WTC11 (cell line): ENCODE measurements around the gene C2orf72. TPM values are rescaled to one million over a fixed set of nuclear protein-coding genes. Genes with fewer than 3 reads are reported as not detected.

ENCODE experiments used
- ATAC-seq: fragments of 200-7000 bp; cut with Tn5 transposase; 2 replicates; pipeline ENCODE4 v1.10.0; 2021; ENCODE audit warnings: mild to moderate bottlenecking, moderate library complexity
- CTCF ChIA-PET: fragments of 300-600 bp; sonication (Branson Sonifier 250); formaldehyde crosslinking; loops from one replicate; lab custom pipeline; 2021; ENCODE audit warnings: antibody characterized with exemption; lab: Charles Lee
- POLR2A ChIA-PET: fragments of 350-600 bp; sonication (Branson Sonifier 250); formaldehyde crosslinking; loops from one replicate; lab custom pipeline; 2021; ENCODE audit warnings: antibody characterized with exemption; lab: Charles Lee
- DNase-seq: peaks from one replicate; pipeline ENCODE4 v3.0.0; 2021; ENCODE audit warnings: low spot score
- H3K27ac Mint-ChIP-seq: 2 replicates; pipeline ENCODE4 v1.8.0; 2021; ENCODE audit warnings: mixed read lengths
- H3K27me3 Mint-ChIP-seq: 2 replicates; pipeline ENCODE4 v1.8.0; 2021; ENCODE audit warnings: low read depth, mild to moderate bottlenecking, moderate library complexity, mixed read lengths
- H3K36me3 Mint-ChIP-seq: 2 replicates; pipeline ENCODE4 v1.8.0; 2021; ENCODE audit warnings: mixed read lengths
- H3K4me1 Mint-ChIP-seq: 2 replicates; pipeline ENCODE4 v1.8.0; 2022; ENCODE audit warnings: mixed read lengths
- H3K4me3 Mint-ChIP-seq: 2 replicates; pipeline ENCODE4 v1.8.0; 2021; ENCODE audit warnings: mild to moderate bottlenecking, moderate library complexity, mixed read lengths
- H3K9me3 Mint-ChIP-seq: 2 replicates; pipeline ENCODE4 v1.8.0; 2021; ENCODE audit warnings: mixed read lengths
- CBFB ChIP-seq: sonication (generic); formaldehyde crosslinking; IDR thresholded peaks from 2 replicates; pipeline ENCODE4 v1.8.1; 2022; ENCODE audit warnings: mild to moderate bottlenecking, low read depth, missing genetic modification reagents
- CTCF ChIP-seq: fragments of 200-600 bp; IDR thresholded peaks from 2 replicates; pipeline ENCODE4 v1.8.0; 2022; ENCODE audit warnings: antibody characterized with exemption
- EMX1 ChIP-seq: fragments of 250-450 bp; sonication (Bioruptor Pico); IDR thresholded peaks from 2 replicates; pipeline ENCODE4 v1.8.0; 2021; ENCODE audit warnings: mild to moderate bottlenecking
- ETV6 ChIP-seq: sonication (generic); formaldehyde crosslinking; IDR thresholded peaks from 2 replicates; pipeline ENCODE4 v1.8.1; 2022; ENCODE audit warnings: mild to moderate bottlenecking, missing genetic modification reagents
- FOXK1 ChIP-seq: sonication (generic); formaldehyde crosslinking; IDR thresholded peaks from 2 replicates; pipeline ENCODE4 v1.8.0; 2022; ENCODE audit warnings: mild to moderate bottlenecking, moderate library complexity, missing genetic modification reagents
- JAZF1 ChIP-seq: fragments of 250-450 bp; sonication (Bioruptor Pico); IDR thresholded peaks from 2 replicates; pipeline ENCODE4 v1.9.0; 2021; ENCODE audit warnings: moderate library complexity, mild to moderate bottlenecking, inconsistent platforms
- KAT7 ChIP-seq: sonication (generic); formaldehyde crosslinking; IDR thresholded peaks from 2 replicates; pipeline ENCODE4 v1.8.1; 2023; ENCODE audit warnings: missing genetic modification reagents, mild to moderate bottlenecking, borderline replicate concordance
- NFATC4 ChIP-seq: fragments of 250-450 bp; sonication (Bioruptor Pico); IDR thresholded peaks from 2 replicates; pipeline ENCODE4 v1.9.0; 2021; ENCODE audit warnings: mild to moderate bottlenecking
- NFE2L1 ChIP-seq: sonication (generic); formaldehyde crosslinking; IDR thresholded peaks from 2 replicates; pipeline ENCODE4 v1.8.1; 2023; ENCODE audit warnings: missing genetic modification reagents
- RELA ChIP-seq: sonication (generic); formaldehyde crosslinking; IDR thresholded peaks from 2 replicates; pipeline ENCODE4 v1.8.1; 2022; ENCODE audit warnings: missing genetic modification reagents, mild to moderate bottlenecking, borderline replicate concordance
- SP1 ChIP-seq: sonication (generic); formaldehyde crosslinking; conservative IDR thresholded peaks from 2 replicates; pipeline ENCODE4 v1.8.1; 2022; ENCODE audit warnings: missing genetic modification reagents
- STAT6 ChIP-seq: sonication (generic); formaldehyde crosslinking; conservative IDR thresholded peaks from 2 replicates; pipeline ENCODE4 v1.8.1; 2023; ENCODE audit warnings: mild to moderate bottlenecking, low read depth, missing genetic modification reagents, moderate library complexity
- TEAD1 ChIP-seq: sonication (generic); formaldehyde crosslinking; IDR thresholded peaks from 2 replicates; pipeline ENCODE4 v1.8.0; 2022; ENCODE audit warnings: mild to moderate bottlenecking, missing genetic modification reagents
- ZNF219 ChIP-seq: sonication (generic); formaldehyde crosslinking; IDR thresholded peaks from 2 replicates; pipeline ENCODE4 v1.8.0; 2023; ENCODE audit warnings: missing genetic modification reagents, mild to moderate bottlenecking, borderline replicate concordance
- ZNF423 ChIP-seq: fragments of 250-450 bp; sonication (Bioruptor Pico); IDR thresholded peaks from 2 replicates; pipeline ENCODE4 v2.1.2; 2022; ENCODE audit warnings: mild to moderate bottlenecking, moderate library complexity
- total RNA-seq: library from RNA; stranded (reverse); gene quantifications from 3 replicates; pipeline ENCODE4 v1.2.3, GENCODE V29; 2021
- TF ChIP-seq, protein P1 (sequence below): sonication (generic); formaldehyde crosslinking; IDR thresholded peaks from 2 replicates; pipeline ENCODE4 v1.8.1; 2022; ENCODE audit warnings: mild to moderate bottlenecking, moderate library complexity, missing genetic modification reagents
- TF ChIP-seq, protein P2 (sequence below): sonication (generic); formaldehyde crosslinking; IDR thresholded peaks from 2 replicates; pipeline ENCODE4 v1.8.1; 2023; ENCODE audit warnings: mild to moderate bottlenecking, moderate library complexity, missing genetic modification reagents
- TF ChIP-seq, protein P3 (sequence below): sonication (generic); formaldehyde crosslinking; IDR thresholded peaks from 2 replicates; pipeline ENCODE4 v1.8.0; 2022; ENCODE audit warnings: mild to moderate bottlenecking, missing genetic modification reagents
- TF ChIP-seq, protein P4 (sequence below): sonication (generic); formaldehyde crosslinking; IDR thresholded peaks from 2 replicates; pipeline ENCODE4 v1.8.1; 2022; ENCODE audit warnings: mild to moderate bottlenecking, missing genetic modification reagents, moderate library complexity, borderline replicate concordance
- TF ChIP-seq, protein P5 (sequence below): sonication (generic); formaldehyde crosslinking; IDR thresholded peaks from 2 replicates; pipeline ENCODE4 v1.8.1; 2023; ENCODE audit warnings: mild to moderate bottlenecking, missing genetic modification reagents
- TF ChIP-seq, protein P6 (sequence below): sonication (generic); formaldehyde crosslinking; IDR thresholded peaks from 2 replicates; pipeline ENCODE4 v1.8.1; 2023; ENCODE audit warnings: mild to moderate bottlenecking, missing genetic modification reagents, moderate library complexity
- TF ChIP-seq, protein P7 (sequence below): sonication (generic); formaldehyde crosslinking; IDR thresholded peaks from 2 replicates; pipeline ENCODE4 v1.8.1; 2023; ENCODE audit warnings: mild to moderate bottlenecking, missing genetic modification reagents, moderate library complexity

C2orf72 gene
- total RNA-seq, 1 experiment from 2014 or later = 1.7 TPM

DNA sequence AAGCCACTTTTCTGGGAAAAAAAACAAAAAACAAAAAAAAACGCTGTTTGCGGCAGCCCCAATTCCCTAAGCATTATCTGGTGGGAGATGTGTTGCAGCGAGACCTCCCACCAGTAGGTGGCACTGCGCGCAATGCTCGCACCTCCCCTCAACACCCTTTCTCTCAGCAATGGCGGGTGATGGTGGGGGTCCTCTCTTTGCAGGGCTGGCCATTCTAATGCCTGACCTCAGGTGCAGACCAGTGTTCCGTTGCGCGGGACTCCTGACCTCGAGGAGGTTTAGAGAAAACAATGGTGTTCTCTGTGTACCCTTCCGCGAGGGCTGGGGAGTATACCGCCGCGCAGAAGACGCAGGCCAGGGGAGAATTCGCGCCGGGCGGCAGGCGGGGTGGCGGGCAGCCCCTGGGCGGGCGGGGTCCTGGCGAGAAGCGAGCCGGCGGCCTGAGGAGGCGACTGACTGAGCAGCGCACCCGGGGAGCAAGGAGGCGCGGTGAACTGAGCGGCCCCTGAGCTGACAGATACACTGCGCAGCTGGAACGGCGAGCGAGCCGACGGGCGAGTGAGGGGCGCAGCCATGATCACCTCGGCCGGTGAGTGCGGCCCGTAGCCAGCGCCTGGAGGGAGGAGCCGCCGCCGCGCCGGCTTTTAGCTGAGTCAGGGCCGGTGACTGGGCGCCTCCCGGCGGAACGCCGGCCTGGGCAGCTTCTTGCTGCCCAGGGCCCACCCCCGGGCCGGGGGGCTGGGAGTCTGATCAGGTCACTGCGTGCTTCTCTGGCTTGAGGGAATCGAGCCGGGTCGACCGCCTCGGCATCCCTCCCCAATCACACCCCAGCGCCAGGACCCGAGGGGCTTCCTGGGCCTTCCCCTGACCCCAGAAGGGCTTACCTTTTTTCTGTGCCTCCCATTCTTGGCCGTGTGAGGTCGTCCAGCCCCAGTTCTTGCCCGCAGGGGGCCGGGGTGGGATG, 19.4 kb downstream of the C2orf72 start, which contains the start of gene PSMD1:
Gene PSMD1 (plus strand): TSS at position 415 of the 964 bp plus-strand sequence. CDS start 159 bp downstream, at position 574.
- peaks cover 35% of the 10 kb centered on the region for H3K27me3 Mint-ChIP-seq
- H3K9me3 Mint-ChIP-seq = no peaks in the 10 kb centered on the region
- DNase-seq (peak; percentile 95), ATAC-seq (peak; percentile 69)
- H3K4me3 Mint-ChIP-seq = peak within 1 kb of the TSS; percentile 87
- ChIA-PET CTCF (interaction anchor here (0.6 to 1.8 kb wide), 7 partner anchors 26 to 621 kb away, joined by 3 to 5 read pairs (median 3); partner anchors contain the start of gene SPATA3), POLR2A (interaction anchor here (0.5 to 0.6 kb wide), 2 partner anchors 225 to 488 kb away, joined by 3 to 4 read pairs; no protein-coding TSS in a partner anchor)
- peaks cover 23% of the 10 kb centered on the region for H3K4me1 Mint-ChIP-seq
- H3K36me3 Mint-ChIP-seq = peaks cover 8% of the 10 kb centered on the region
- H3K27ac Mint-ChIP-seq = peak within 1 kb of the TSS; percentile 100
- TF ChIP-seq SP1 (CRISPR knock-in tag) (peak; percentile 61; the same call in 1 of the 2 replicates), CBFB (0 out of 2 replicates have a peak, but pooled peaks have one; percentile 12), CTCF (peak; percentile 88), ETV6 (CRISPR knock-in tag) (no peak), FOXK1 (CRISPR knock-in tag) (peak; percentile 73; the same call in 1 of the 2 replicates), NFATC4 (no peak), JAZF1 (no peak), ZNF219 (CRISPR knock-in tag) (no peak), NFE2L1 (CRISPR knock-in tag) (peak; percentile 70), TEAD1 (CRISPR knock-in tag) (peak; percentile 56; the same call in 1 of the 2 replicates), KAT7 (CRISPR knock-in tag) (peak; percentile 81; the same call in 1 of the 2 replicates), RELA (no peak), ZNF423 (CRISPR knock-in tag) (no peak; the same call in 1 of the 2 replicates), EMX1 (CRISPR knock-in tag) (no peak), STAT6 (CRISPR knock-in tag) (no peak)
- TF ChIP-seq, protein P1, sequence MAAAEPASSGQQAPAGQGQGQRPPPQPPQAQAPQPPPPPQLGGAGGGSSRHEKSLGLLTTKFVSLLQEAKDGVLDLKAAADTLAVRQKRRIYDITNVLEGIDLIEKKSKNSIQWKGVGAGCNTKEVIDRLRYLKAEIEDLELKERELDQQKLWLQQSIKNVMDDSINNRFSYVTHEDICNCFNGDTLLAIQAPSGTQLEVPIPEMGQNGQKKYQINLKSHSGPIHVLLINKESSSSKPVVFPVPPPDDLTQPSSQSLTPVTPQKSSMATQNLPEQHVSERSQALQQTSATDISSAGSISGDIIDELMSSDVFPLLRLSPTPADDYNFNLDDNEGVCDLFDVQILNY (CRISPR knock-in tag) = 0 out of 2 replicates have a peak, but pooled peaks have one; percentile 28
- TF ChIP-seq, protein P2, sequence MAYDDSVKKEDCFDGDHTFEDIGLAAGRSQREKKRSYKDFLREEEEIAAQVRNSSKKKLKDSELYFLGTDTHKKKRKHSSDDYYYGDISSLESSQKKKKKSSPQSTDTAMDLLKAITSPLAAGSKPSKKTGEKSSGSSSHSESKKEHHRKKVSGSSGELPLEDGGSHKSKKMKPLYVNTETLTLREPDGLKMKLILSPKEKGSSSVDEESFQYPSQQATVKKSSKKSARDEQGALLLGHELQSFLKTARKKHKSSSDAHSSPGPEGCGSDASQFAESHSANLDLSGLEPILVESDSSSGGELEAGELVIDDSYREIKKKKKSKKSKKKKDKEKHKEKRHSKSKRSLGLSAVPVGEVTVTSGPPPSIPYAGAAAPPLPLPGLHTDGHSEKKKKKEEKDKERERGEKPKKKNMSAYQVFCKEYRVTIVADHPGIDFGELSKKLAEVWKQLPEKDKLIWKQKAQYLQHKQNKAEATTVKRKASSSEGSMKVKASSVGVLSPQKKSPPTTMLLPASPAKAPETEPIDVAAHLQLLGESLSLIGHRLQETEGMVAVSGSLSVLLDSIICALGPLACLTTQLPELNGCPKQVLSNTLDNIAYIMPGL (CRISPR knock-in tag) = no peak
- TF ChIP-seq, protein P3, sequence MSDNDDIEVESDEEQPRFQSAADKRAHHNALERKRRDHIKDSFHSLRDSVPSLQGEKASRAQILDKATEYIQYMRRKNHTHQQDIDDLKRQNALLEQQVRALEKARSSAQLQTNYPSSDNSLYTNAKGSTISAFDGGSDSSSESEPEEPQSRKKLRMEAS (CRISPR knock-in tag) = peak; percentile 61; the same call in 1 of the 2 replicates
- TF ChIP-seq, protein P4, sequence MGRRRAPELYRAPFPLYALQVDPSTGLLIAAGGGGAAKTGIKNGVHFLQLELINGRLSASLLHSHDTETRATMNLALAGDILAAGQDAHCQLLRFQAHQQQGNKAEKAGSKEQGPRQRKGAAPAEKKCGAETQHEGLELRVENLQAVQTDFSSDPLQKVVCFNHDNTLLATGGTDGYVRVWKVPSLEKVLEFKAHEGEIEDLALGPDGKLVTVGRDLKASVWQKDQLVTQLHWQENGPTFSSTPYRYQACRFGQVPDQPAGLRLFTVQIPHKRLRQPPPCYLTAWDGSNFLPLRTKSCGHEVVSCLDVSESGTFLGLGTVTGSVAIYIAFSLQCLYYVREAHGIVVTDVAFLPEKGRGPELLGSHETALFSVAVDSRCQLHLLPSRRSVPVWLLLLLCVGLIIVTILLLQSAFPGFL (CRISPR knock-in tag) = peak; percentile 75; the same call in 1 of the 2 replicates
- TF ChIP-seq, protein P5, sequence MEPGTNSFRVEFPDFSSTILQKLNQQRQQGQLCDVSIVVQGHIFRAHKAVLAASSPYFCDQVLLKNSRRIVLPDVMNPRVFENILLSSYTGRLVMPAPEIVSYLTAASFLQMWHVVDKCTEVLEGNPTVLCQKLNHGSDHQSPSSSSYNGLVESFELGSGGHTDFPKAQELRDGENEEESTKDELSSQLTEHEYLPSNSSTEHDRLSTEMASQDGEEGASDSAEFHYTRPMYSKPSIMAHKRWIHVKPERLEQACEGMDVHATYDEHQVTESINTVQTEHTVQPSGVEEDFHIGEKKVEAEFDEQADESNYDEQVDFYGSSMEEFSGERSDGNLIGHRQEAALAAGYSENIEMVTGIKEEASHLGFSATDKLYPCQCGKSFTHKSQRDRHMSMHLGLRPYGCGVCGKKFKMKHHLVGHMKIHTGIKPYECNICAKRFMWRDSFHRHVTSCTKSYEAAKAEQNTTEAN = no peak
- TF ChIP-seq, protein P6, sequence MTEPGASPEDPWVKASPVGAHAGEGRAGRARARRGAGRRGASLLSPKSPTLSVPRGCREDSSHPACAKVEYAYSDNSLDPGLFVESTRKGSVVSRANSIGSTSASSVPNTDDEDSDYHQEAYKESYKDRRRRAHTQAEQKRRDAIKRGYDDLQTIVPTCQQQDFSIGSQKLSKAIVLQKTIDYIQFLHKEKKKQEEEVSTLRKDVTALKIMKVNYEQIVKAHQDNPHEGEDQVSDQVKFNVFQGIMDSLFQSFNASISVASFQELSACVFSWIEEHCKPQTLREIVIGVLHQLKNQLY (CRISPR knock-in tag) = no peak
- TF ChIP-seq, protein P7, sequence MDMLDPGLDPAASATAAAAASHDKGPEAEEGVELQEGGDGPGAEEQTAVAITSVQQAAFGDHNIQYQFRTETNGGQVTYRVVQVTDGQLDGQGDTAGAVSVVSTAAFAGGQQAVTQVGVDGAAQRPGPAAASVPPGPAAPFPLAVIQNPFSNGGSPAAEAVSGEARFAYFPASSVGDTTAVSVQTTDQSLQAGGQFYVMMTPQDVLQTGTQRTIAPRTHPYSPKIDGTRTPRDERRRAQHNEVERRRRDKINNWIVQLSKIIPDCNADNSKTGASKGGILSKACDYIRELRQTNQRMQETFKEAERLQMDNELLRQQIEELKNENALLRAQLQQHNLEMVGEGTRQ (CRISPR knock-in tag) = no peak
